GM19043 (cell line): ENCODE data around the gene GUCY2C.
"Not testable (repeated sequence)": the region's sequence is repeated elsewhere in the genome, so short reads cannot be mapped to it uniquely, and the experiment has no call there.

ENCODE experiments used
- ATAC-seq: cut with Tn5 transposase; IDR thresholded peaks from one replicate; pipeline ENCODE4 v1.9.1; 2021; ENCODE audit warnings: low read depth; ENCODE audit not compliant: unreplicated experiment

Gene GUCY2C

DNA sequence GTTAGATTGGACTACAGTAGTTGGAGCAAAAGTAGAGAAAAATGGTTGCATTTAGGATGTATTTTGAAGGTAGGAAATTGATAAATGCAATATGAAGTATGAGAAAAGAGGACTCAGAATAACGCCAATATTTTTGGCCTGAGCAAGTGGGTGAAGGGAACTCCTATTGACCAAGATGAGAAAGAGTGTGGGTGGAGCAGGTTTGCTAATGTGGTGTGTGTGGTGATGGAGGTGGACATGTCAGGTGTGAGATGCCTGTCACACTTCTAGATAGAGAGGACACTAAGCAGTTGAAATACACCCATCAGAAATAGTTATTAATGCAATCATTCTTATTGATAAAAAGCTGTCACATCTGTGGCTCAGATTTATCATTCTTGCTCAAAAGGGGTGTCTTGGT is 7.3 kb downstream of the GUCY2C start:
- no peak for ATAC-seq

GRCh38 chr12:14682231-14682630 is 14.2 kb downstream of the GUCY2C start:
- not testable (repeated sequence) for ATAC-seq

DNA sequence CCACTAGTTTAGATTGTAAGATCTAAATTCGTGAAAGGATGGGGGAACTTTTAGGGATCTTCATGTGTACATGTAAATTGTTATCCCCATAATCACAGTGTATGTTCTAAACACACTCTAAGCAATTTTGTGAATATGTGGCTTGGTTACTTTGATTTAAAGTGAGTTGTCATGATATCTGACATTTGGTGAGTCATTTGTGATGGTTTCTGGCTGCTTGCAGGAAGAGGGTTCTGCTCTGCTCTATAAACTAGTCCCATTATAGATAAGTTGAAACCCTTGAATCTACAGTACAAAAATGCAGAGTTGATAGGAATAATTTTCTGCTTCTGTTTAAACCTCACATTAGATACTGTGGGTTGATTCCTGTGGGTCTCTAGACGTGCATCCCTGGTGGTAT is 14.8 kb downstream of the GUCY2C start:
- no peak for ATAC-seq

DNA sequence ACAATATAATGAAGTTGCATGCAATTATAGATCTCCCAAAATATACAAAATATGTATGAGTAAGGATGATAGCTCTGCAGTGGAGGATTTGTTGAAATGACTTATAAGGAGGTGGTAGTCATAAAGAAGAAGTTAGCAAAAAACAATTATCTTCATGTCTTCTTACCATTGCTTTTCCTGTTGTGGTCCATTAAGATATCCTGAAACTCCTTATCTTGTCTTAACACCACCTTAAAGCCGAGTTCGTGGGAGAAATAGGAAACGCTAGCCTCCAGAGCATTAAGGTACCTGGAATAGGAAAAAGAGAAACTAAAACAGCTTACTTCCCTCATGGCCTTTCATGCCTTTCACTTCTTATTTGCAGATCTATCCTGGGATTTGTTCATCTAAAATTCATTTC is 15.2 kb downstream of the GUCY2C start:
- no peak for ATAC-seq

- no peak for ATAC-seq
Observed at GRCh38 chr12:14678547-14679150, 17.8 kb downstream of the GUCY2C start.

- no peak for ATAC-seq
Observed at GRCh38 chr12:14668591-14668990, 27.8 kb downstream of the GUCY2C start.

DNA sequence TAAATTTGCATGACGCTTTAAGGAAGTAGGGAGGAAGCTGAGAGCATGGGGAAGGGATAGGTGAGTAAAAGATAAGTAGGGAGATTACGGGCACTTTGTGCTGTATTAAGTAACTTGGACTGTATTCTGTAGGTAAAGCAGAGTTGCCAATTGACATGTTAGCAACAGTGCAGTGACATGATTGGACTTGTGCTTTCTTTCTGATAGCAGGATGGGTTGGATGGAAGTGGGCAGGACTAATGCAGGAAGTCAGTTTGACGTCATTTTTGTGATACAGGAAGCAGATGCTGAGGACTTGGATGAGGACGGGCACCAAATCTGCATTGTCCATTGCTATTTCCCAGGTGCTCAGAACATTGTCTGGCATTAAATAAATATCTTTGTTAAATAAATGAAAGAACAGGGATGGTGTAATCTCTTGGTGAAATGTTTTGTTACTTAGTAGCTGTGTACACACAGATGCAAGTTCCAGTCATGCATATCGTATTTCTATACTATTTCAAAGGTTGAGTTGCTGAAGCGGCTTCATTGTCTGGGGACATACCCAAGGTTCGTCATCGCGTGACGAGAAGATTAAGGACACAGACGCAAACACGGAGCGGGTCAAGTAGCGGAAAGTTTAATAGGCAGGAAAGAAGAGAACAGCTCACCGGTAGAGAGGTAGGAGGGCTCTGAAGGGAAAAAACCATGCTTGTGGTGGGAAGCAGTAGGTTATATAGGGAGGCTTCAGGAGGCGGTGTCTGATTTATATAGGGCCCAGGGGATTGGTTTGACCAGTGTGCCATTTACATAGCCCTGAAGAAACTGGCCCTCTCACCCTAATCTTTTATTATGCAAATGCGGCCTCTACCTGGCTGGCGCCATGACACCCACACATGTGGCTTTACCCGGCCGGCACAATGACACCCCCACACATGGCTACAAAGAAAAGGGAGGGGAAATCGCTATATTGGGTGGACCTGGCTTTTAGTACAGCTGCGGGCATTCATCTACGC is 30.7 kb downstream of the GUCY2C start:
- no peak for ATAC-seq

DNA sequence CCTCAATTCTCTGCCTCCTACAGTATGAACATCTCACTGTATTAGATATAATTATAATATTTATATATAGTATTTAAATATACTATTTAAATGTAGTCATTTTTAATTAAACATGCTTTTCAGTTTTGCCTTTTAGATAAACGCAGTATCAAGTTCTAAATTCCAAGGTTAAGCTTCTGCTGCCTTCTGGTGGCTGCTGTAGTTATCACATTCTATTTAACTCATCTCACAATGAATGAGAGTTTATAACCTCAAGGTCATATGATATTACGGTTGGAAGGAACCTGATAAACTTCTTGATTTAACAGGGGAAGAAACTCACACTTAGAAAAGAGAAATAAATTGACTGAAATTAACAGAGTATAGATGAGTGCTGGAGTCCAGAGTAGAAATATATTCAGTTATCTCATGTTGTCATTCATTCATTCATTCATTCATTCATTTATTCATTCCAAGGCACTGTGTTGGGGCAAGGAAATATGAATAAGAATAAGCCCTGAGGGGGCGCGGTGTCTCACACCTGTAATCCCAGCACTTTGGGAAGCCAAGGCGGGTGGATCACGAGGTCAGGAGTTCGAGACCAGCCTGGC is 31.9 kb downstream of the GUCY2C start:
- no peak for ATAC-seq

GRCh38 chr12:14663002-14663401 is 33.4 kb downstream of the GUCY2C start:
- ATAC-seq: no peak

DNA sequence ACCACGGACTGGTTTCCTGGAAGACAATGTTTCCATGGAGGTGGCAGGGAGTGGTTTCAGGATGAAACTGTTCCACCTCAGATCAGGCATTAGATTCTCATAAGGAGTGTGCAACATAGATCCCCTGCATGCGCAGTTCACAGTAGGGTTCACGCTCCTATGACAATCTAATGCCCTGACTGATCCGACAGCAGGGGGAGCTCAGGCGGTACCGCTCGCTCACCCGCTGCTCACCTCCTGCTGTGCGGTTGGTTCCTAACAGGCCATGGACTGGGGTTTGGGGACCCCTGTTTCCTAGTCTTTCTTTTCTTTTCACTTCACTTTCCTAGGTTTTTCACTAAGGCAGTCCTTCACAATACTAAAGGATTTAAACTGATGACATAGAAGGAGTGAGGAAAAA is 39.6 kb downstream of the GUCY2C start:
- ATAC-seq: no peak

- no peak for ATAC-seq
Observed at GRCh38 chr12:14655284-14655683, 41.1 kb downstream of the GUCY2C start.

DNA sequence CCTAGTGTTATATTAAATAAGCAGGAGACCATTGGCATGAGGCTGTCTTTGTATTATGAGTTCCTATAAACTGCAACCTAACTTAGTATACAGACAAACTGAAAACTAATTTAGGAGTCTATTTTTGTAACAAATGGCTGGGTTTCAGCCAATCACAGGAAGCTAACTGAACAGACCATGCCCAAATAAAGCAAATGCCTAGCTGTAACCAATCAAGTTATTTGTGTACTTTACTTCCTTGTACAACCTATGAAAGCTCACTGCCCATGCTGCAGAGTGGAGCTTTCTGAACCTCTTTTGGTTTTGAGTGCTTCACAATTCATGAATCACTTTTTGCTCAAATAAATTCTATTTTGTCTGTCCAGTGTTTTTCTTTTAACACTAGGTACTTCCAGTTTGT is 41.6 kb downstream of the GUCY2C start:
- ATAC-seq: no peak

- no peak for ATAC-seq
Observed at GRCh38 chr12:14654416-14654815, 42.0 kb downstream of the GUCY2C start.

GRCh38 chr12:14652483-14652882 is 43.9 kb downstream of the GUCY2C start:
- no peak for ATAC-seq

- ATAC-seq: no peak
Observed at GRCh38 chr12:14651371-14651770, 45.0 kb downstream of the GUCY2C start.

GRCh38 chr12:14650789-14651188 is 45.6 kb downstream of the GUCY2C start:
- no peak for ATAC-seq

DNA sequence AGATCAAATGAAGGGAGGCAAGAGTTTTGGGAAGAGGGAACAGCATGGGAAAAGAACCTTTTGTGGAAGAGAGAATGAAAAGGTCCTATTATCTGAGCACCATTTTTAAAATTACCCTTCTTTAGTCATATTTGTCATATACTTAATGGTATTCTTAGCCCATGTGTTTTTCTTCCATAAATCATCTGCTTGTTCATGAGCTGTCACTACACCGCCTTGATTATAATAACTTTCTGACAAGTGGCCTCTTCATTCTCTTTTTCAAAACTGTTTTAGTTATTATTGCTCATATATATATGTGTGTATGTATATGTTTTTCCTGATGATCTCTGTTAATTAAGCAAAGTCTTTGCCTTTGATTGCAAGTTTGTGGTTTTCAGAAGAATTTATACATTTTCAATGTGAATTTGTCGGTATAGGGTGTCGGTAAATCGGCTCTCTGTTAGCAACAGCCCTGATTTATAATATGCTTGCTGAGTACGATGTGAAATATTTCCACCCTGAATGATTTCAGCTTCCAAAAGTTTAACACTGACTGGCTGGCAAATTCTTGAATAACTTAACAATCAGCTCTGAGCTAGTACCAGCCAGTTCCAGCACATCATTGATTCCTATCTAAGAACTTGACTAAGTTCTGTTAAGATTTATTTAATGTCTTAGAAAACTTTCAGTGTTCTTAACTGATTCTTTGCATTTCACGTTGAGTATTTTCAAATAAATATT is 49.2 kb downstream of the GUCY2C start:
- no peak for ATAC-seq

- ATAC-seq: no peak
Observed at GRCh38 chr12:14643251-14643650, 53.1 kb downstream of the GUCY2C start.

- no peak for ATAC-seq
Observed at GRCh38 chr12:14638066-14638465, 58.3 kb downstream of the GUCY2C start.

- no peak for ATAC-seq
Observed at GRCh38 chr12:14635776-14636175, 60.6 kb downstream of the GUCY2C start.

- no peak for ATAC-seq
Observed at GRCh38 chr12:14630793-14631192, 65.6 kb downstream of the GUCY2C start.
